GM03348 (cell line): ENCODE data around the gene ZFP36L2.

Source experiments
- DNase-seq: peaks from one replicate; pipeline ENCODE4 v3.0.0; 2012; ENCODE audit warnings: low spot score

The ZFP36L2 gene

GRCh38 chr2:43186321-43186678 is 40.1 kb downstream of the ZFP36L2 start:
- no peak for DNase-seq

GRCh38 chr2:43185146-43185545 is 41.3 kb downstream of the ZFP36L2 start:
- DNase-seq, result no peak

GRCh38 chr2:43184339-43184895 is 42.0 kb downstream of the ZFP36L2 start:
- DNase-seq, result no peak

GRCh38 chr2:43183743-43184142 is 42.7 kb downstream of the ZFP36L2 start:
- no peak for DNase-seq

GRCh38 chr2:43180897-43181296 is 45.5 kb downstream of the ZFP36L2 start:
- DNase-seq, result no peak

- no peak for DNase-seq
These were observed 46.5 kb downstream of the ZFP36L2 start for GRCh38 chr2:43179942-43180341.

GRCh38 chr2:43178602-43179542 is 47.5 kb downstream of the ZFP36L2 start:
- peak; percentile 92 for DNase-seq

- DNase-seq, result no peak
These were observed 48.3 kb downstream of the ZFP36L2 start for GRCh38 chr2:43178055-43178598.

- DNase-seq, result no peak
These were observed 50.0 kb downstream of the ZFP36L2 start for GRCh38 chr2:43176449-43176848.

- DNase-seq, result no peak
These were observed 50.5 kb downstream of the ZFP36L2 start for GRCh38 chr2:43175876-43176275.

- DNase-seq, result no peak
These were observed 51.4 kb downstream of the ZFP36L2 start for GRCh38 chr2:43175020-43175441.

- DNase-seq, result no peak
These were observed 52.0 kb downstream of the ZFP36L2 start for GRCh38 chr2:43174368-43174916.
